HG03135 (cell line): Measurements from ENCODE around the gene NPTX1.

ENCODE experiments used
- ATAC-seq: cut with Tn5 transposase; IDR thresholded peaks from one replicate; pipeline ENCODE4 v1.9.1; 2021; ENCODE audit warnings: mild to moderate bottlenecking, moderate library complexity; ENCODE audit not compliant: unreplicated experiment

NPTX1 gene

DNA sequence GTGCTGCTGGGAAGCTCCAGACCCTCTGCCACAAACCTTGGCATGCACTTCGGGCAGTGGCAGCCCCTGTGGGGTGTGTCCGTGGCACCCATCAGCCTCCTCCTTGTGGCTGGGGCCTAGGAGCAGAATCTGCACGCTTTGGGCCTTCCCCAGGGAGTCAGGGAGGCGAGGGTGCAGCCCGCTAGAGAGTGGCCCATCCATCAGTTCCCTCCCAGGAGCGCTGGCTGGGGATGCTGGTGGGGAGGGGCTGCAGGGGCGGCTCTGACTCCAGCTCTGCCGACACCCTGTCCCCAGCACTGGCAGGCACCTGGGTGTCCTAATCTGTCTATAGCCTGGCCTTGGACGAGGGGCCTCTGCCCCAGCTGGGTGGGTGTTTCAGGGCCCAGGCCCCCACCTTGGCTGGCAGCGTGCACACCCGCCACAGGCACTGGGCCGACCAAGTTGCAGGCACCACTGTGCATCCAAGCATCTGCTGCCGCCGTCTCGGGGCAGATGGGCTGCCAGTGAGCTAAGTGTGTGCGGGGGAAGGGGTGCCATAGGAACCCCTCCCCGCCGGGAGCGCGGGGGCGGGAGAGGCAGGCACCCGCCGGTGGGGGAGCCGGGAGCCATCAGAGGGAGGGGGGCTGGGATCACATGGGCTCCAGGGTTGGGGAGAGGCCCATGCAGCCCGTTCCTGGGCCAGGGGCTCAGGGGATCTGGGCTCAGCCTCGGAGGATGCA is 31.2 kb downstream of the NPTX1 start:
- no peak for ATAC-seq

DNA sequence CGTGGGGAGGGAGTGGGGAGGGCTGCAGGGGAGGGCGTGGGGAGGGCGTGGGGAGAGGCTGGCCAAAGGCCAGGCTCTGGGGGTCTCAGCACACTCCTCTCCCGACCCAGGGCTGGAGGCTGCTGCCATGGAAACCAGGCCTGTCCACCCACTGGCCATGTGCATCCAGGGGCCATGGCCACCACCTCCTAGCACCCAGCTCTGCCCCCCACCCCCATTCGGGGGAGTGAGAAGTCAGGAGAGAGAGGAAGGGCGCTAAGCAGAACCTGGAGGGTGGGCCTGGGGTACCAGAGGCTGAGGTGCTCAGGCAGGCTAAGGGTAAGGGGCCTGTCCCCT is 31.8 kb downstream of the NPTX1 start:
- ATAC-seq = no peak

DNA sequence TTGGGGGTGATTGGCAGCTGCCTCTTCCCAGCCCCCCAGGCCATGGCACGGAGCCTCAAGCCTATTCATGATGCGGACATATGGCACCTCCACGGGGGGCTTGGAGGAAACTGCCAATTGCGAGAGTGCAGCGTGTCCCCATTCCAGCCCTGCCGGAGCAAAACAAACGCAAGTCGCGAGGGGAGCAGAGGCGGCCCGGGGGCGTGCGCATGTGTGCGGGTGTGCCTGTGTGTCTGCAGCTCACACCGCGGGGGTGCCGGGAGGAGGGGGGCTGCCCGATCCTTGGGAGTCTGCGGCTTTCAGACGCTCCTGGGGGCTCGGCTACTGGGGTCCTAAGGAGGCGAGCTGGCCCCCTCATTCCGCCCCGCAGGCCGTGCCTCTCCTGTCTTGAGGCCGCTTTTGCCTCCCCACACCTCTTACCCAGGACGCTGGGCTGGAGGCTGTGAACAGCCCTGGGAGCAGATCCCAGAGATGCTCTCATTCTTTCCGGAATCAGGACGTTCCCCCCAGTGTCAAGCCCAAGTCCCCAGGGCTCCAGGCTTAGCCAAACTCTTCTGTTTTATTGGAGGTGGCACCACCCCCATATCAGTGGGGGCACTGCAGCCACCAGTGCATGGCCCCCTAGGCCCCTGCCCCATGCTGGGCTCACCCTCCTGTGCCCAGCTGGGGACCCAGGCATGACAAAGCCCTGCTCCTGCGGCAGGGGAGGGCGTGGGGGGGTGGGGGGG is 32.3 kb downstream of the NPTX1 start:
- ATAC-seq = no peak

DNA sequence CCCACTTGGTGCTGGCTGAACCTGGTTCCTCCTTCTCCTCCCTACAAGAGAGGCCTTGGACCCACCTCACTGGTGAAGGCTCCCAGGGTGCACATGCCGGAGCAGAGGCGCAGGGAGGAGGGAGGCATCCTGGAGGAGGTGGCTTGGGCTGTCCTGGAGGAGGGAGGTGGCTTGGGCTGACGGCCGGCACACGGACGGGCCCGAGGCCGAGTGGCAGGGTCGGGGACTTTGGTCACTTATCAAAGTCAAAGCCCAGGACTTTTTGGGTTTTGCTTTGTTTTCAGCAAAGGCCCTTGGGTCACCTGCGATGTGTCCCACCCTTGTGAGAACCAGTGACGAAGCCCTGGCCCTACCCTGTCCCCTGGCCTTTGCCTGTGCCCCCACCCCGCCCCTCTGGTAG is 32.9 kb downstream of the NPTX1 start:
- no peak for ATAC-seq

DNA sequence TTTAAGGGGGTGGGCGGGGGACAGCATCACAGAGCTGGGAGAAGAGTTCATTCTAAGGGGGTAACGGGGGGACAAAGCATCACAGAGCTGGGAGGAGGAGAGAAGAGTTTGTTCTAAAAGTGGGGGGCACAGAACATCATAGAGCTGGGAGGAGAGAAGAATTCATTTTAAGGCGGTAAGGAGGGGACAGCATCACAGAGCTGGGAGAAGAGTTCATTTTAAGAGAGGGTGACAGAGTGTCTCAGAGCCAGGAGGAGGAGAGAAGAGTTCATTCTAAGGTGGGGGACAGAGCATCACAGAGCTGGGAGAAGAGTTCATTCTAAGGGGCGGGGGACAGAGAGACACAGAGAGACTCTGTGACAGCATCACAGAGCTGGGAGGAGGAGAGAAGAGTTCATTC is 33.6 kb downstream of the NPTX1 start:
- no peak for ATAC-seq

DNA sequence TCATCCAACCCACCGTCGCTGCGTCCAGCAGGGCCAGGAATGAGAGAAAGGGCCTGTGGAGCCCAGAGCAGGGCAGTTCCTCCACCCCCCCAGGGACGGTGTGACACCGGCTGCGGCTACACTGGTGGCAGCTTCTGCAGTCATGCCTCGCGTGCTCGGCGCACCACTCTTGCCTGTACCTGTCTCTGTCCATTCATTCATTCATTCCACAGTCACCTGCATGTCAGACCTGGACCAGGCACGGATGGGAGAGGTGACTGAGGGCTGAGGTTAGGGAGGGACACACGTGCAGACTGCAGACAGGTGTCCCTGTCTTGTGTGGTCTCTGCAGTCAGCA is 34.1 kb downstream of the NPTX1 start:
- ATAC-seq = no peak

DNA sequence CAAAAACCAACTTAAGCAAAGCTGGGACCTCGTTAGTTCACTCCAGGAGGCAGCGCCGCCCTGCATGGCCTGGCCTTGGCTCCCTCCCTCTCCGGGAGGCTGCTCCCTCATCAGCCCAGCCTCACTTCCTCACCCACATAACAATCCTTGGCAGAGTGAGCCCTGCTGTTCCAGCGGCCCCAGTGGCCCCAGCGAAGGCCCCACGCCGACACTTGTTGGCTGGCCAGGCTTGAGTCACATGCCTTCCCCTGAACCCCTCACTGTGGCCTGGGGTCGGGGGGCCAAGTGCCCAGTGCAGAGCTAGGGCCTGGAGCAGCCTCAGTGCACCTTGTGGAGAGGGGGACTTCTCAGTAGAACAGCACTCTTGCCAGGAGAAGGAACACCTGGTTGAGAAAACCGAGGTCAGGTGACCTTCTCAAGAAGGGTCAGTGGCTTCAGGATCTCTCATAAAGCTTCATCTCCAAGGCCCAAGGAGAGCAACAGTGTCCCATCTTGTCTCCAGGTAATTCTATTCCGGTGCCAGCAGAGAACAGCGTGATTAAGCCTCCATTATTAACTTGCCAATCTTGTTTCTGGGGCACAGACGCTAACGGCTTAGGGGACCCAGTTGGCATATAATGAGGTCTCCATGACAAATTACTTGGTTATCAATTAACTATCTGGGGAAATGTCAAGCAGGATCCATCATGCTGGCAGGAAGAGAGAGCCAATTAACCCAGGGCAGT is 34.6 kb downstream of the NPTX1 start:
- ATAC-seq = no peak

DNA sequence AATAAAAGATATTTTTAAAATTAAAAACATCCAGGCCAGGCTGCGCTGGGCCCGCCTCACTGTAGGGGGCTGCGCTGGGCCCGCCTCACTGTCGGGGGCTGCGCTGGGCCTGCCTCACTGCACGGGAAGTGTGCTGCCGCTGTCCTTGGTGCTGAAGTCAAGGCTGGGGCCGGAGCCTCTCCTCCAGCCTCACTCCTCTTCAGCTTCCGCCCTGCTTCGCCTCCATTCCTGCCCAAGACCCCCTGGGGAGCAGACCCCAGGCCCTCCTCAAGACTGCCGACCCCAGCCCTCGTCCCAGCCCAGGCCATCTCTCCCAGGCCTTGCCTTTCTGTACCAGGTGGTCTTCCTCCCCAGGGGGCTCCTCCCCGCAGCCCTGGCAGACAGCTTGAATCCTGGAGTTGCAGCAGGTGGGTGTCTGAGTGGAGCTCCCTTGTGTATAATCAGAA is 35.3 kb downstream of the NPTX1 start:
- ATAC-seq = no peak

DNA sequence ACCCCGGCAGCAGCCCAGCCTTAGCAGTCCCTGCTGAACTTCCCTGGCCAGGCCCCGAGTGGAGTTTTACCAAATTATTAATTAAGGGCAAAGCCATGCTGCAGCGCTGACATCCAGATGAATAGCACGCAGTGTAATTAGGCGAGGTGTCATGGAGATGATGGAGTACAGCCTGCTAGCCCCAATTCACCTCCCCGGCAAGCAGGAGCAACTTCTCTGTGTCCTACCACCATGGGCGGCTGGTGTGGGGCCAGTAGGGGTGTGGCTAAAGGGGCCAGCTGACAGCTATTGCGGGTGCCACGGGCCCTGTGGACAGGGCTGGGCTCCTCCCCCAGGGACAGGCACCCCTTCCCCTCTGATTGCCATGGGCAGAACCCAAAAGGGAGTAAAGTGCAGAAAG is 36.9 kb downstream of the NPTX1 start:
- ATAC-seq = no peak

DNA sequence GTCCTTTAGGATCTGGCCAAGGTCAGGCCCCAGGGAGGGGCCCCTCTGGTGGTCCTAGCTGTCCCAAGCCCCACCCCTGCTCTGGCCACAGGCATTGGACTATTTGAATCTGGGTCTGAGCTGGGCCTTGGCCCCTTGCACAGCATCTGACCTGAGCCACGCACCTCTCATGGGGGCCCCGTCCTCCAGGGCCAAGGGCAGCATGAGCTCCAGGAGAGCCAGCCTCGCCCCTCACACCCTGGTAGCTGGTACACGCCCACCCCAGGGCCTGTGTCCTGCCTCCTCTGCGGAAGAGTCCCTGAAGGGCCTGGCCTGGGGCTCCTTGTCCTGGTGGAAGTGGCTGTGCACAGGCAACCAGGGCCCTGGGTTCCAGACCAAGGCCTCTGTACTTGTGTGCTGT is 37.6 kb downstream of the NPTX1 start:
- ATAC-seq = no peak

DNA sequence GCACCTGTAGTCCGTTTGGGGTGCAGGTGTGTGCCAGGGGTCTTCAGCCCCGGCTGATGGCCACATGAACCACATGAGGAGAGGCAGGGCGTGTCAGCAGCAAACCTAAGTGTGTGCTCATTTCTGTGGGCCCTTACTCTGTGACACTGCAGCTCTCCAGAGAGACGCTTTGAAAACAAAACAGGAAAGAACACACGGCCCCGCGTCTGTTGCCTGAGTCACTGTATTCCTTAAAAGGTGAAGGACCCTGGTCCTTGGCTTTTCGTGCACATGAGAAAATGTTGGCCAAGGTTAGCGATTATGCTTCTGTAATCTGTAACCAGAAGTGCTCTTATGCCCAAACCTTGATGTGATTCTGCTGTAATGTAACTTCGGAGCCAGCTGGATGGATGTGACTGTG is 38.9 kb downstream of the NPTX1 start:
- no peak for ATAC-seq

DNA sequence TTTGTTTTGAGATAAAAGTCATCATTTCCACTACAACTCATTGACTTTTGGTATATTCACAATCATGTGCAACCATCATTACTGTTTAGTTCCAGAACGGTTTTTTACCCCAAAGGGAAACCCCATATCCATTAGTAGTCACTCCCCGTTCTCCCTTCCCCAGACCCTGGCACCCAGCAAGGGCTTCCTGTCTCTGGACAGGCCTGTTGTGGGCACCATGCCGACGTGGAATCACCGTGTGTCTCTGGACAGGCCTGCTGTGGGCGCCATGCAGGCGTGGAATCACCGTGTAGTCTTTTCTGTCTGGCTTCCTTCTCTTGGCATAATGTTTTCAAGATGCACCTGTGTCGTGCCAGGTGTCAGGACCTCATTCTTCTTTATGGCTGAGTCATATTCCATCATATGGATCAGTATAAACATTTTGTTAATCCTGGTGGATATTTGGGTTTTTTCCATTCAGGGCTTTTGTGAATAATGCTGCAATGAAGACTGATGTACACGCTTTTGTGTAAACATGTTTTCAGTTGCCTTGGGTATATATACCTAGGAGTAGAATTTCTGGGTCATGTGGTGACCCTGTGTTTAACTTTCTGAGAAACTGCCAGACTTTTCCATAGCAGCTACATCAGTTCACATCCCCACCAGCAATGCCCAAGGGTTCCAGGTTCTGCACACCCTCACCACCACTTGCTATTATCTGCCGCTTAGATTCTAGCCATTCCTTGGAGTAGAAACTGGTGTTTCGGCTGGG is 42.3 kb downstream of the NPTX1 start:
- ATAC-seq = no peak

DNA sequence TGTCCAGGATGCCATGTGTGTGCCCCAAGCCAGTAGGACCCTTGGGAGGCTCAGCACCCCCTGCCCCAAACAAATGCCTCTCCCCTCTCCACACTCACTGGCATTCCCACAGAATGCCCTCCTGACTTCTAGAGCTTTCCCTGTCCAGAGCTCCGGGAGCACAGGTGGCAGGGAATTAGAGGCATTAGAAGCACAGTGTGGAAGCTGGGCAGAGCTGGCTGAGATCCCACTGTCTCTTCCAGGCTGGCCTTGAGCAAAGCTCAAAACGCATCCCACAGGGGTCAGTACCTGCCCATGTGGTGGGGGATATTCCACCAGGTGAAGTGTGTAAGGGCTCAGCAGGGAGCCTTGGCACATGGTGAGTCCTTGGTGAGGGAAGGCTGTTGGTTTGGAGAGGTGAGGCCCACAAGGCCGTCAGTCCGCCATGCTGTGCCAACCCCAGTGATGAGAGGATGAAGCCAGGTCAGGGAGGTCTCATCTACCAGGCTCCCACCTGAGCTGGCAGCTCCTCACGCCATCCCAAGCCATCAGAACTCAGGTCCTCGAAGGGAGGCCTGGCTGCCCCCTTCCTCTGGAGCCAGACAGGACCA is 43.4 kb downstream of the NPTX1 start:
- no peak for ATAC-seq

DNA sequence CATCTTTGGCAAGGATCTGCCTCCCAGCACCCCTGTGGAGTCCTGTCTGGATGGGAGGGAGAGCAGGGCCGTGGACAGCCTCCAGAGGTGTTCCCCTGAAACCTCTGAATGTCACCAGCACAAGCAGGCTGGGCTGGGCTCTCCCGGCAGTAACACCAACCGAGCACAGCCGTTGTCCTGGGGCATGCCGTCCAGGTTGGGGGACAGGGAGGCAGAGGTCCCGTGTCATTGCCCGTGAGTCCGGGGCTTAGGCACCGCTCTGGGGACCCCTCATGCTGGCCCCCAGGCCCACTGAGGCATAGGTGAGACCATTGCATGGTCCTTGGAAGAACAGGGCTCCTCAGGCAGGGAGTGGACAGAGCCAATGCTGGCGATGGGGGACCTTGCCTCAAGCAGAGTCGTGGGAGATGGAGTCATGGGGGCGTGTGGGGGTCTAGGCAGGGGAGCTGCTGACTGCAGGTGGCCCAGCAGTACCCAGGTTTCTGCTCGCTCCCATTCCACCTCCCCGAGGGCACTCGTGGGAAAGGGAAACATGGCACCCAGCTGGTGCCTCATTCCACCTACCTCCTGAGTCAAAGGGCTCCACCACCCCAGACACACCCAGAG is 44.0 kb downstream of the NPTX1 start:
- ATAC-seq = no peak

DNA sequence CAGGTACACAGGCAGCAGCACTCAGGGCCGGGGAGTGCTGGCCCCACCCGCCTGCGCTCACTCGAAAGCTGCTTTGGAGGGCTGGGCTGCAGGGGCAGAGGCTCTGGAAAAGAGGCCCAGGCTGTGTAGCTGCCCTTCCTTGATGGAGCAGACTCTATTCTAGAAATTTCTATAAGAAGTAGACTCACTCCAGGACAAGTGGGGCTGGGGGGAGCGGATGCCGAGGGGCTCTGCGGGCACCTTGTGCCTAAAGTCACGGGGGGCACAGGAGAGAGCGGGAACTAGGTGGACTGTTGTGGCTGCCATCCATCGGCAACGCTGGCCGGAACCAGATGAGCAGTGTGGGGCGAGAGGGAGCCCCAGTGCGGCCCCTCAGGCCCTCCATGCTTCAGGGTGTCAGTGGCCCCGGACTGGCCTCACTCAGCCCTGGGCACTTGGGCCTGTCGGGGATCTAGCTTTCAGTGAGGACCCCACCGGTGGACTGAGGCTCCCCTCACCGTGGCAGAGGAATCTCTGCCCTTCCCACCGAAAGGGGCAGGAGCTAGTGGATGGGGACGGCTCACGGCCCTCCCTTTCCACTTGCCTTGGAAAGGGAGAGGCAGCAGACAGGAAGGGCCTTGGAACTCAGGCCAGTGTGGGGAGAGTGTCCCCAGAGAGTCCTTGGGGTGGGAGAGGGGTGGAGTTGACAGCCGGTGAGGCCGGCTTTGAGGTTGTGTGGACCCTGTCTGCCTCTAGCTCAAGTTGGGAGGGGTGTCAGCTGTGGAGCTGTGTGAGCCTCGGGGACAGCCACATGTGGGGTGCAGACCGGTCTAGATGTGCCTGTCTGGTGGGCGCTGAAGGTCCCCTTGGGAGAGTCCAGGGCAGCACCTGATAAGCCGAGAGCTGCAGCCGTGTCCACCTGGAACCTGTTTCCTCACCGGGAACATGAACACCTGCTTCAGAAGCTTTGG is 44.9 kb downstream of the NPTX1 start:
- no peak for ATAC-seq

DNA sequence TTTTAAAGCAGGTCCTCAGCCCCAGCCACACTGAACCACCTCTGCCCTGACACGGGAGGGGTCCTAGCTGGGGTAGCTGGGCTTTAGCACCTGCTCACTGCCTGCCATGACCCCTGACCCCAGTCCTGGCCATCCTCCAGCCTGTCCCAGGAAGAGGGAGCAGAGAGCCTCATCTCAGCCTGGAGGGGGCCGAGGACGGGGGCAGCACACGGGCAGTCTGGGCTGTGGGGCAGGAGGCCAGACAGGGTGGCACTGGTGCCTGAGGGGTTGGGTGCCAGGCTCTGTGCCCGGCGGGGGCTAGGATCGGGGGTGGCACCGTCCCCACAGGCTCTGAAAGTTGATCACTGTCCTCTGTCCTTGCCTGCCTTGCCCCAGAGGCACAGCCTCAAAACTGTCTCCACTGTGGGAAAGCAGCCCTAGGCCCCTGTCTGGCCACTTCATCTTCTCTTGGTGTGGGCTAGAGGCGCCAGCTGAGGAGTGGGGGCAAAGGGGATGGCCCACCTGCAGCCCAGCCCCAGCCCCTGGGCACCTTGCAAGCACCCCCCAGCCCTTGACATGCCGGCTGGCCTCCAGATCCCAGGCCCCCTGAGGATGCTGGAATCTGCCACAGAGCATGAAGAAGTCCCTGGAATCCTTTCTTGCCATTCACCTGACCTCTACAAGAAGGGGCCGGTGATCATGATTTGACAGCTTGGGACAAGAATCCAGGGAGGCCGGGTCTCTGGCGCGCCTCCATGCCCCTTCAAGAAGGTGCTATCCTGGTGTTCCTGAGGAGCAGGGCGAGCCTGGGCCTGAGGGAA is 45.8 kb downstream of the NPTX1 start:
- no peak for ATAC-seq

DNA sequence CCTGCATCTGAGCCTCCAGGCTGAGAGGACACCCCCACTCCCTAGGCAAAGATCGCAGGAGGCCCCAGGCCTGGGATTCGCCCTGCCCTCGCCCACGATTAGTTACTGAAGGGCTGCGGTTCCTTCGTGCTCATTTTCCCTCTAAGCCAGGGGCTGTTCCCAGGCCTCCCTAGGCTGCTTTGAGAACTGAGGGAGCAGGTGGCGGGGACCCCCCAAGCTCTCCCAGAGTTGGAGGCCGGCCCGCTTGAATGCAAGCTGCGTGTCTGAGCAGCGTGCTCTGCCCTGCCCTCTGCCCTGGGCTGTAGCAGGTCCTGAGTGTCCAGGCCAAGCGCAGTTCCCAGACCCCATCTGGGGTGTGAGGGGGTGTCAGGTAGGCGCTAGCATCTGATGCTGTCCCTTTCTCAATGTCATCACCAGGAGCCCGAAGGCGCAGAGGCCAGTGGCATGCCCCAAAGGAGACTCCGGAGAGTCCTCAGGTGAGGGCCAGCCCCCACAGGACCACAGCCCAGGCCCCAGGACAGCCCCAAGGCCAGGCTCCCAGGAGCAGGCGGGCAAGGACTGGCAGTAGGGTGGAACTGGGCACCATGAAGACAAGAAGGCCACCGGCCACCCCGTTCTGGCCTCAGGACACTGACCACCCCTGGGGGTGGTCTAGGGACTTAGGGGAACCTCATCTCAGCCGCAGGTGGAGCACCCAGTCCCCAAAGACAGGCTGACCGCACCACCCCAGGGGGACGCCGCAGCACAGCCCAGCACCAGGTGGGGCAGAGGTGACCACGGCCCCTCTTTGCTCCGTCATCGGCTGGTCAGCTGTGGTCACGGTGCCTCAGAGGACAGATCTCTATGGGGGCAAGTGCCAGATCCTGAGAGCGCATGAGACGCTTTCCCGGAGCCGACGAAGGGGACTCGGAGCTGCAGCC is 46.8 kb downstream of the NPTX1 start:
- ATAC-seq = no peak

DNA sequence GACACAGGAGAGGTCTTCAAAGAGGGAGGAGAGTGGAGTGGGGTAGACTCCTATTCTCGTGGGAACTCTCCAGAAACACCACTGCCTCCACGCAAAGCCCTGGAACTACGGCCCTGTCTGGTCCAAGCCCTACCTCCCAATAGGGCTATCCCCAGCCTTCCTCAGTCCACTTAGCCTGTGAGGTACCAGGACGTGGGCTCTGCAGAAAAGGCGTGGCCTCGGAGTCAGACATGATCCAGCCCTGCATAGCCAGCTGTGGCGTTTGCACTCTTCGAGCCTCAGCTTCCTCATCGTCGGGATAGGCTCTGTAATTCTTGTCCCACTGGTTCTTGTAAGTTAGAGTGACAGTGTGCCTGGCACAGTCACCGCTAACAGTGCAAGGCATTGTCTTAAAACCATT is 47.6 kb downstream of the NPTX1 start:
- no peak for ATAC-seq
